SK-N-SH treated with all-trans-retinoic acid at 6 μM for 48 hours (cell line): ENCODE results near the gene PRKCE.

ENCODE experiments used
- ATAC-seq: fragments of 200-7000 bp; cut with Tn5 transposase; 3 replicates; pipeline ENCODE4 v1.9.1; 2020; ENCODE audit warnings: mild to moderate bottlenecking, moderate library complexity
- ARNTL ChIP-seq: fragments of 450-650 bp; formaldehyde crosslinking; IDR thresholded peaks from 2 replicates; pipeline ENCODE4 v1.5.0; 2020; ENCODE audit warnings: low read depth, mild to moderate bottlenecking, moderate library complexity, borderline replicate concordance
- BACH2 ChIP-seq: fragments of 250-450 bp; sonication (Bioruptor Pico); IDR thresholded peaks from 2 replicates; pipeline ENCODE4 v1.9.0; 2021; ENCODE audit warnings: mild to moderate bottlenecking, borderline replicate concordance
- CREB5 ChIP-seq: fragments of 250-450 bp; sonication (Bioruptor Pico); IDR thresholded peaks from 2 replicates; pipeline ENCODE4 v1.5.1; 2020; ENCODE audit warnings: low read depth, mild to moderate bottlenecking, moderate library complexity
- CSDC2 ChIP-seq: fragments of 250-450 bp; sonication (Bioruptor Pico); IDR thresholded peaks from 2 replicates; pipeline ENCODE4 v1.5.0; 2020; ENCODE audit warnings: mild to moderate bottlenecking, moderate library complexity
- CSRNP3 ChIP-seq: fragments of 250-450 bp; sonication (Bioruptor Pico); IDR thresholded peaks from 2 replicates; pipeline ENCODE4 v1.5.1; 2021; ENCODE audit warnings: mild to moderate bottlenecking, moderate library complexity
- ESRRG ChIP-seq: fragments of 250-450 bp; sonication (Bioruptor Pico); IDR thresholded peaks from 2 replicates; pipeline ENCODE4 v1.6.1; 2021; ENCODE audit warnings: mild to moderate bottlenecking
- GLIS3 ChIP-seq: fragments of 250-450 bp; sonication (Bioruptor Pico); IDR thresholded peaks from 2 replicates; pipeline ENCODE4 v1.5.0; 2020; ENCODE audit warnings: mild to moderate bottlenecking, moderate library complexity
- ISL1 ChIP-seq: fragments of 250-450 bp; sonication (Bioruptor Pico); IDR thresholded peaks from 2 replicates; pipeline ENCODE4 v2.1.2; 2022; ENCODE audit warnings: mild to moderate bottlenecking, moderate library complexity
- OSR1 ChIP-seq: fragments of 250-450 bp; sonication (Bioruptor Pico); IDR thresholded peaks from 2 replicates; pipeline ENCODE4 v1.8.0; 2022; ENCODE audit warnings: moderate library complexity, mild to moderate bottlenecking, inconsistent platforms
- PATZ1 ChIP-seq: fragments of 250-450 bp; sonication (Bioruptor Pico); IDR thresholded peaks from 2 replicates; pipeline ENCODE4 v1.8.0; 2020; ENCODE audit warnings: mild to moderate bottlenecking, moderate library complexity, borderline replicate concordance
- POU6F1 ChIP-seq: fragments of 250-450 bp; sonication (Bioruptor Pico); IDR thresholded peaks from 2 replicates; pipeline ENCODE4 v1.8.0; 2021; ENCODE audit warnings: low read depth, mild to moderate bottlenecking, moderate library complexity, borderline replicate concordance
- PPARA ChIP-seq: fragments of 250-450 bp; sonication (Bioruptor Pico); IDR thresholded peaks from 2 replicates; pipeline ENCODE4 v1.5.0; 2020; ENCODE audit warnings: mild to moderate bottlenecking, borderline replicate concordance
- RARB ChIP-seq: fragments of 250-450 bp; sonication (Bioruptor Pico); IDR thresholded peaks from 2 replicates; pipeline ENCODE4 v1.8.0; 2021; ENCODE audit warnings: mild to moderate bottlenecking, moderate library complexity
- SNAI2 ChIP-seq: fragments of 250-450 bp; sonication (Bioruptor Pico); IDR thresholded peaks from 2 replicates; pipeline ENCODE4 v1.5.0; 2020; ENCODE audit warnings: mild to moderate bottlenecking, moderate library complexity
- TOX ChIP-seq: fragments of 250-450 bp; sonication (Bioruptor Pico); IDR thresholded peaks from 2 replicates; pipeline ENCODE4 v1.8.0; 2021; ENCODE audit warnings: mild to moderate bottlenecking, moderate library complexity, borderline replicate concordance
- TSHZ2 ChIP-seq: fragments of 250-450 bp; sonication (Bioruptor Pico); IDR thresholded peaks from 2 replicates; pipeline ENCODE4 v1.5.0; 2020; ENCODE audit warnings: mild to moderate bottlenecking, moderate library complexity
- ZC3H10 ChIP-seq: fragments of 250-450 bp; sonication (Bioruptor Pico); IDR thresholded peaks from 2 replicates; pipeline ENCODE4 v1.5.1; 2021; ENCODE audit warnings: mild to moderate bottlenecking, moderate library complexity
- ZFP3 ChIP-seq: fragments of 250-450 bp; sonication (Bioruptor Pico); IDR thresholded peaks from 2 replicates; pipeline ENCODE4 v1.5.0; 2020; ENCODE audit warnings: mild to moderate bottlenecking, moderate library complexity
- ZFP30 ChIP-seq: fragments of 450-650 bp; formaldehyde crosslinking; IDR thresholded peaks from 2 replicates; pipeline ENCODE4 v1.5.0; 2022; ENCODE audit warnings: mild to moderate bottlenecking, moderate library complexity
- ZNF565 ChIP-seq: fragments of 450-650 bp; formaldehyde crosslinking; conservative IDR thresholded peaks from 2 replicates; pipeline ENCODE4 v1.5.0; 2020; ENCODE audit warnings: low read depth, mild to moderate bottlenecking, moderate library complexity
- ZNF70 ChIP-seq: fragments of 450-650 bp; formaldehyde crosslinking; IDR thresholded peaks from 2 replicates; pipeline ENCODE4 v1.5.0; 2020; ENCODE audit warnings: mild to moderate bottlenecking, moderate library complexity
- ZNF8 ChIP-seq: fragments of 450-650 bp; formaldehyde crosslinking; IDR thresholded peaks from 2 replicates; pipeline ENCODE4 v1.5.0; 2020; ENCODE audit warnings: mild to moderate bottlenecking, moderate library complexity

Gene PRKCE

GRCh38 chr2:45874344-45874743 is 222.9 kb downstream of the PRKCE start:
- no peak for ATAC-seq
- TF ChIP-seq CSRNP3 (CRISPR knock-in tag) (no peak), ZC3H10 (CRISPR knock-in tag) (no peak), CREB5 (CRISPR knock-in tag) (no peak), PPARA (no peak), SNAI2 (CRISPR knock-in tag) (no peak), ZNF565 (CRISPR knock-in tag) (no peak), ZFP30 (no peak), ZFP3 (no peak), POU6F1 (no peak), GLIS3 (CRISPR knock-in tag) (no peak), PATZ1 (CRISPR knock-in tag) (no peak), ZNF8 (no peak), ZNF70 (no peak), RARB (no peak), TOX (CRISPR knock-in tag) (no peak), ARNTL (no peak), CSDC2 (CRISPR knock-in tag) (no peak), BACH2 (no peak), TSHZ2 (CRISPR knock-in tag) (no peak)

- no peak for ATAC-seq
- no peak for TF ChIP-seq PATZ1 (CRISPR knock-in tag)
- TF ChIP-seq BACH2: no peak
- no peak for TF ChIP-seq CREB5 (CRISPR knock-in tag)
These were observed 225.1 kb downstream of the PRKCE start for GRCh38 chr2:45876611-45877010.

GRCh38 chr2:45879406-45879805 is 227.9 kb downstream of the PRKCE start:
- ATAC-seq: no peak
- no peak for TF ChIP-seq OSR1 (CRISPR knock-in tag)
- no peak for TF ChIP-seq BACH2
- TF ChIP-seq ZNF565 (CRISPR knock-in tag): no peak
- TF ChIP-seq ZFP30: no peak
- no peak for TF ChIP-seq ISL1 (CRISPR knock-in tag)
- TF ChIP-seq ESRRG (CRISPR knock-in tag): no peak
- no peak for TF ChIP-seq ZNF70
- no peak for TF ChIP-seq CSDC2 (CRISPR knock-in tag)
- no peak for TF ChIP-seq RARB
- TF ChIP-seq GLIS3 (CRISPR knock-in tag): no peak
- TF ChIP-seq ARNTL: no peak
- no peak for TF ChIP-seq TOX (CRISPR knock-in tag)
- no peak for TF ChIP-seq CSRNP3 (CRISPR knock-in tag)
